NCI-H2196 (cell line): ENCODE measurements around the gene SZT2.
"Not testable (repeated sequence)": the region's sequence is repeated elsewhere in the genome, so short reads cannot be mapped to it uniquely, and the experiment has no call there.

Experiments
- DNase-seq: peaks from one replicate; lab custom pipeline; 2025; ENCODE audit not compliant: unreplicated experiment; lab: John Stamatoyannopoulos, UW

The SZT2 gene

GRCh38 chr1:43453442-43454269 is 64.0 kb downstream of the SZT2 start, which contains the start of gene HYI:
Gene HYI (minus strand): TSS chr1:43453931. CDS start chr1:43453793, 138 bp downstream.
- peak; percentile 87 for DNase-seq

- peak; percentile 96 for DNase-seq
Observed at GRCh38 chr1:43454270-43455011, 64.7 kb downstream of the SZT2 start.

GRCh38 chr1:43455213-43455889 is 65.7 kb downstream of the SZT2 start:
- no peak for DNase-seq

- not testable (repeated sequence) for DNase-seq
Observed at GRCh38 chr1:43458379-43458778, 68.7 kb downstream of the SZT2 start.

- no peak for DNase-seq
Observed at GRCh38 chr1:43460988-43461693, 71.4 kb downstream of the SZT2 start.

GRCh38 chr1:43463479-43463878 is 73.8 kb downstream of the SZT2 start:
- DNase-seq = no peak

- no peak for DNase-seq
Observed at GRCh38 chr1:43464681-43465504, 75.2 kb downstream of the SZT2 start.

GRCh38 chr1:43465505-43466067 is 75.9 kb downstream of the SZT2 start:
- DNase-seq = no peak

GRCh38 chr1:43466403-43466802 is 76.7 kb downstream of the SZT2 start:
- peak; percentile 13 for DNase-seq

DNA sequence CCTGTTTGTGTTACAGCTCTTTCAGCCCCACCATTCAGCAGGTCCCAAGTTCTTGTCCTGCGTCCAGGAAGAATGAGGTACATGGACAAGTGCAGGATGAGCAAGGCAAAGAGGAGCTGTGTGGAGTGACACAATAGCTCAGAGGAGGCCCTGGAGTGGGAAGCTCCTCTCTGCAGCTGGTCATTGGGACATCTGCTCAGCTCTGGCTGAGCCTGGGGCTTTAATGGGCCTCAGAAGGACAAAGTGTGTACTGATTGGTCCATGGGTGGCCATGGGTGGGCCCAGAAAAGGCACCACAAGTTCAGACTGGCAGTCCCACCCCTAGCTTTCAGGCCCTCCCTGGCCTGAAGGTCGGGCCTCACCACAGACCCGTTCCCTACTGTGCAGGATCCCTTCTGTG is 78.7 kb downstream of the SZT2 start:
- DNase-seq = no peak

DNA sequence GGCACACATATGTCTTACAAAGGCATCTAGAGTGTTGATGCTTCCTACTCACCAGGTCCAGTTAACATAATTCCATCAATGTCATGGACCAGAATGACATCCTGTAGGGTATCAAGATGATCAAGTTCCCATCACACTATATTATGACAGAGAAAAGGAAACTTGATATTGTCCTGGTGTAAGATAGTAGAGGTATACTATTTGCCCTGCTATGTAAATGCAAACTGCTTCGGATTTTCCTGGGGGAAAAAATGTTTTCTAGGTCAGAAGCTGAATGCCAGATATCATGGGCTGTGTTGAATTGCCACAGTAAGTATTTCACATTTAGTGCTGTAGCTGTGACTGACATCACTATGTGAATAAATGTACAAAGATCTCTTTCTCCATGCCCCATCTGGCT is 80.2 kb downstream of the SZT2 start:
- DNase-seq = no peak

DNA sequence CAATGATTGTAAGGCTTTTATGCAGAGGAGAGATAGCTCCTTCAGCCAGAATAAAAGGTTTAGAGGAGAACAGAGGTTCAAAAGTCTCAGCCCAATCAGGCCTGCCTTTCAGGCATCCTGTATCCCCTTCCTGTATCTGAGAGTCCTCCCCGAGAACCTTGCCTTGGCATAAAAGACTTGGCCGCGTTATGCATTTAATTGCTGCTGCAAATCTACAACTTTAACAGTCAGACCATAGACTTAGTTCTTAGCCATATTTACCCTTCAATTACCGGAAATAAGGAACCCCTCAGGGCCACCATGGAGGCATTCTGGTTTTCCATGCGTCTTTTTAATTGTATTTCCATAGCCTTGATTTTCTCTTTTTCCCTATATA is 82.4 kb downstream of the SZT2 start:
- no peak for DNase-seq

- not testable (repeated sequence) for DNase-seq
Observed at GRCh38 chr1:43472463-43473151, 82.9 kb downstream of the SZT2 start.

DNA sequence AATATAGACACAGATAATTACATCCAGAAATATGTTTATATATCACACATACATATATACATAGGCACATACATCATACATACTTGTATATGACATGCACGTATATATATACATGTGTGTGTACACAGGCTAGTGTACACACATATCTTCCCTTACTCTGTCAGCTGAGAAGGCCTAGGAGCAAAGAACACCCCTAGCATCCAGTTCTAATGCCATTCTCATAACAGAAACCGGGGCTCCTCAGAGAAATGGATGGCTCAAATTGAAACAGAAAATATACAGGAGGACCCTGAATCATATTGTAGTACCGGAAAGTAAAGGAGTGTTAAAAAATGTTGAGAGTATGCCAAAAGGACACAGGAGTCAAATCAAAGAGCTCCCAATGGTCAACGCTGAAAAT is 83.8 kb downstream of the SZT2 start:
- DNase-seq = no peak

- DNase-seq = not testable (repeated sequence)
Observed at GRCh38 chr1:43475611-43476401, 86.1 kb downstream of the SZT2 start.

DNA sequence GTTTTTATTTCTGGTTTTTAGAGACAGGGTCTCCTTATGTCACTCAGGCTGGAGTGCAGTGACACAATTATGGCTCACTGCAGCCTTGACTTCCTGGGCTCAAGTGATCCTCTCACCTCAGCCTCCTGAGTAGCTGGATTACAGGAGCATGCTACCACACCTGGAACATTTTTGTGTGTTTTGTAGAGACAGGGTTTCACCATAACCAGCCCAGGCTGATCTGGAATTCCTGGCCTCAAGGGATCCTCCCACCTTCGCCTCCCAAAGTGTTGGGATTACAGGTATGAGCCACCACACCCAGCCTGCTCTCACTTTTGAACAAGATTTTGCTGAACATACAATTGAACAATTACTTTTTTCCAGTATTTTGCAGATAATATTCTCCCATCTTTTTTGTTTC is 88.0 kb downstream of the SZT2 start:
- no peak for DNase-seq

- DNase-seq = no peak
Observed at GRCh38 chr1:43479414-43479813, 89.7 kb downstream of the SZT2 start.

DNA sequence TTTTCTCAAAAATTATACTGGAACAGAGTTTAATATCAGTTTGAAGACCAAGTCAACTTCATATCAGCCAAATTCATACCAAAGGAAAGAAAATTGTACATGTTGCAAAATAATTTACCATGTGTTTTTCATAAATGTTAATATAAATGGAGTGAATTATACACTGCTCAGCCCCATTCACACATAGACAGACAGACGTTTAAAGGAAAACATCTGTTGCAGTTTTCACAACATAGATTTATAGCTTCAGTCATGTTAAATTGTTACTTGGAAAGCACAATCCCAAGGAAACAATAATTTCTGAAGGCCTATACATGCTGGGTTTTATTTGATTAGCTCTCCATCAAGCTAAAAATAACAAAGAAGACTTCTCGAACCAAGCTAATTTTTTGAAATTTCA is 91.8 kb downstream of the SZT2 start:
- DNase-seq = no peak

- DNase-seq = no peak
Observed at GRCh38 chr1:43482215-43482614, 92.5 kb downstream of the SZT2 start.
